Smooth muscle cell of the brain vasculature (primary cell): ENCODE results near the gene TAS2R31.
"Not testable (repeated sequence)": the region's sequence is repeated elsewhere in the genome, so short reads cannot be mapped to it uniquely, and the experiment has no call there.

Experiments used
- DNase-seq: peaks from one replicate; pipeline ENCODE4 v3.0.0-alpha.2; 2012; ENCODE audit warnings: low read depth, low spot score

TAS2R31 gene, protein sequence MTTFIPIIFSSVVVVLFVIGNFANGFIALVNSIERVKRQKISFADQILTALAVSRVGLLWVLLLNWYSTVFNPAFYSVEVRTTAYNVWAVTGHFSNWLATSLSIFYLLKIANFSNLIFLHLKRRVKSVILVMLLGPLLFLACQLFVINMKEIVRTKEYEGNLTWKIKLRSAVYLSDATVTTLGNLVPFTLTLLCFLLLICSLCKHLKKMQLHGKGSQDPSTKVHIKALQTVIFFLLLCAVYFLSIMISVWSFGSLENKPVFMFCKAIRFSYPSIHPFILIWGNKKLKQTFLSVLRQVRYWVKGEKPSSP

DNA sequence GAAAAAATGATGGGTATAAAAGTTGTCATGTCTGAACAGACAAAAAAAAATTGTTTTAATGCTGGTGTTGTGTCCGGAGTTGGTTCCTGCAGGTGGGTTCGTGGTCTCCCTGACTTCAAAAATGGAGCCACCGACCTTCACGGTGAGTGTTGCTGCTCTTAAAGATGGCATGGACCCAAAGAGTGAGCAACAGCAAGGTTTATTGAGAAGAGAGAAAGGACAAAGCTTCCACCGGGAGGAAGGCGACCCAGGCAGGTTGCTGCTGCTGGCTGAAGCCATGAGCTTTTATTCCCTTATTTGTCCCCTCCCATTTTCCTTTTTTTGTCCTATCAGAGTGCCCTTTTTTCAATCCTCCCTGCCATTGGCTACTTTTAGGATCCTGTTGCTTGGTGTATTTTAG lies at the start of gene TAS2R31:
Gene TAS2R31, minus strand, starts transcription at position 101 of the 400 bp plus-strand sequence. Its CDS starts 72 bp downstream, at position 29.
- no peak for DNase-seq

DNA sequence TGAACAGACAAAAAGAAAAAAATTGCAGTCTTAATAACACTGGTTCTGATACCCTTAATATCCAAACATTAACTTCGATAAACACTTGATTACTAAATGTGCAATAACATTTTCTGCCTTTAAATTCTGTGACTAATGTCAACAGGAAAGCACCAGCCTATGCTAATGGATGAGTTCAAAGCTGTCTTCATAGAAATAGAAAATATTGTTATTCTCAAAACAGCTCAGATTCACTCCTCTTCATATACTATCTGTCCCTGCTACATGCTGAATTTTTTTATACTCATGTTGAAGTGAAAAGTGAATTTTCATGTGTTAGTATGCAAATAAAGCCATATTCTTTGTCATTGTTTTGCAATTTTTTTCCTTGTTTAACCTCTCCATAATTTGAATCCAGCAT lies 47.0 kb upstream of the TAS2R31 start:
- DNase-seq, result no peak

DNA sequence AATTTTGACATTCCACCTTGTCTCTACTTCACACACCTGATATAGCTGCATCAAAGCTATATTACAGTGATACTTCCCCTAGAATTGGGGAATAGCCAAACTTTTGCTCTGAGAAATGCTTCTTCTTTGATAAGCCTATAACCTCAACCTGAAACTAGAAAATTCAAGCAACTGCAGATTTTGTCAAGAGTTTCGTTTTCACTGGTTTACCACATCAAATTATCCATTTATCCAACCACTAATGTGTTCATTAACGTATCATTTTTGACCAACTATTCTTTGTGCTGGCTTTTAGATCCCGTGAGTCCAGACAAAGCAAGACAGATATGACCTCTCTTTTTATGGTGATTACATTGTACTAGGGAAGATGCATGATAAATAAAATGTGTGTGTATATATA lies 44.4 kb upstream of the TAS2R31 start:
- no peak for DNase-seq

DNA sequence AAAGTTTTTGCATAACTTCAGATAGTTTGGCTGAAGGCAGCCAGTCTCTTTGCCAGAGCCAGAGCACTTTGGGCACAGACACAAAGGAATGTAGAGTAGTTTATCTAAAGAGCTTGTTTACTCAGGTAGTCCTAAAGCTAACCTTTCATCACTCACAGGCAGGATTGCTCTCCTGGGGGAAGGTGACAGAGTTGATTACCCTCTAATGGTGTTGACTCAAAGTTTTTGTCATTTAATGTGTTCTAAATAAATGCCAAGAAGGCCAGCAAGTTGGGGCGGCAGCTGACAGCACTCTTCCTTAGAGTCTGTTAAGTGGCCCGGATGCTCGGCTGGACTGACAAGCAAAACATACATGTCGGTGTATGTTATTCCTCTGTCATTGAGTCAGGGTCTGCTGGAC lies 40.2 kb upstream of the TAS2R31 start:
- no peak for DNase-seq

DNA sequence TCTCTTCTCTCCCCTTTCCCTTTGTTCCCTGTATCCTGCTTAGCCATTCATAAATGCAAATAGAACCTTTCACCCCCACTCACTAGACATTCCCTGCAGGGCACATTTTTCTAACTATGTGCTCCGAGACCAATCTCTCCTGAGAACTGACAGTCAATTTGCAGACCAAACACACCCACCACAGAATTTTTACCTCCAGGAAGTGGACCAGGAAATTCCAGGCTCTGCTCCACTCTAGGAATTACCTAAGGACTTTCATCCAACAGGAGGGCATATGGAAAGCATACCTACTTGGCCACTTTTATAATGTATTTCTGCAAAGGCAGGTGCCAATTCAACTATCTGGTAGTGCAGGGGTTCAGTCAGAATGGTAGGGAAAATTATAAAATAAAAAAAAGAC lies 39.8 kb upstream of the TAS2R31 start:
- DNase-seq, result no peak

DNA sequence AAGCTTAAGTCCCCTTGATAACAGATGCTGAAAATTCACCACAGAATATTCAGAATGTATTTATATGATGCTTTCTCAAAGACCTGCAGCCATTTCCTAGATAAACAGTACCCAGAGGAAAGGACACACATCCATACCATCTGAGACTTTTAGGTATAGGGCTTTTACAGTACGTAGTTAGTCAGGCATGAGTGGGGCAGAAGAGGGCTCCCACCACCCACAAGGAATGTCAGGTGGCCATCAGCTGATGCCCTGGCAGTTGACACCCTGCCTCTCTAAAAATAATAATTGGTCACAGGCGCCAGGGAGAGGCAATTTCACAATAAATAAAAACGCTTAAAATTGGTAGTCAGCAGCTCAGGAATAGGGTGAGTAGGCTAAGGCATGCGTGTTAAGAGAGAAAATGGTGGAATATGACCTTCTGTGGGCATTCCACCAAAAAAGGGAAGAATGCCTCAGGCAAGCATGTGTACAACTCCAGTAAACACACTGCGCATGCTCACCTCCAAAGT lies 38.7 kb upstream of the TAS2R31 start:
- DNase-seq, result no peak

DNA sequence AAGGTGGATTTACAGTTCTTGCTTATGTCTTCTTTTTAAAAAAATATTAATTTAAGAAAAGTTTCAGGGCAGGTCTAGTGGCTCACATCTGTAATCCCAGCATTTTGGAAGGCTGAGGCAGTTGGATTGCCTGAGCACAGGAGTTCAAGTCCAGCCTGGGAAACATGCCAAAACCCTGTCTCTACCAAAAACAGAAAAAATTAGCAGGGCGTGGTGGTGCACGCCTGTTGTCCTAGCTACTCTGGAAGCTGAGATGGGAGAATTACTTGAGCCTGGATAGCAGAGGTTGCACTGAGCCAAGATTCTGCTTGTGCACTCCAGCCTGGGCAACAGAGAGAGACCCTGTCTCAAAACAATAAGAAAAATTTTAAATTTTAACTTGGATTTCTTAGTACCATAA lies 36.3 kb upstream of the TAS2R31 start:
- DNase-seq, result no peak

DNA sequence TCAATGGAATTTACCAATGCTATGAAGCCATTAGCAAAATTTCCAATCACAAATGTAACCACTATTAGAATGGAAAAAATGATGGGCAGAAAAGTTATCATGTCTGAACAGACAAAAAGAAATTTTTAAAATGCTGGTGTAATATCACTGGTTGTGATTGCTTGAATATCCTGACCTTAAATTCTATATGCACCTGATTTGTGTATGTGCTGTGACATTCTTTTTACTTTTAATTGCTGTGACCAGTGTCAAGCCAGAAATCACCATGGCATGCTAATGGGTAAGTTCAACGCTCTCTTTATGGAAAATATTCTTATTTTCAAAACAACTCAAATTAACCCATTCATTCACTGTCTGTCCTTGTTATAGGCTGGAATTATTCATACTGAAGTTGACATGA lies 31.0 kb upstream of the TAS2R31 start, which contains the start of gene TAS2R46:
Gene TAS2R46, minus strand, starts transcription at position 101 of the 400 bp plus-strand sequence. Its CDS starts 0 bp downstream, at position 101.
- DNase-seq, result not testable (repeated sequence)

DNA sequence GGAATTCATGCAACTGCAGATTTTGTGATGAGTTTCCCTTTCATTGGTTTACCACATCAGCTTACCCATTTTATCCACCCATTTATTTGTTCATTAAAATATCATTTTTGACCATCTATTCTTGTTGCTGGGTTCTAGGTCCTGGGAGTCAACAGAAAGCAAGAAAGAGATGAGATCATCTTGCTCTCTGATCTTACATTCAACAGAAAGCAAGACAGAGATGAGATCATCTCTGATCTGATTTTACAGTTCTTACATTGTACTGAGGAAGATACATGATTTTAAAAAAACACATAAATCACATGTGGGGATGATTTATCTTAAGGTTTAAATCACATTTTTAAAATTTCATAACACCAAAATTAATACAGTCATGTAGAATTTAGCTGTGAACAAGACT lies 28.6 kb upstream of the TAS2R31 start:
- DNase-seq, result no peak

DNA sequence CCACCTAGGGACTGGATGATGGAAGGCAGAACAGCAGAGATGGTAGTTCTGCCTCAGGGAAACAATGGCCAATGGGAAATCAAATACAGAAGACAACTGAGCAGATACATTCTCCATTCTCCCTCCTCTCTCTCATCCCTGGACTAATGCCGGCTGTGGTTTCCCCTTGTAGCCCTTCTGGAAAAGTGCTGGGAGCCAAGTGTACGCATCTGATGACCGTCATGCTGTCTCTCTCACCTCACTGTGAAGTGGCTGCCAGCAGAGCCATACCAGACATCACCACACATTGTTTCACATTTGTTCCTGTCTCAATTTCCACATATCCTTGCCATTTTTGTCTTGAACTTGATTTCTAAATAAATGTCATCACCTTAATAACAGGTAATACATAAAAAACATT lies 27.8 kb upstream of the TAS2R31 start:
- no peak for DNase-seq

DNA sequence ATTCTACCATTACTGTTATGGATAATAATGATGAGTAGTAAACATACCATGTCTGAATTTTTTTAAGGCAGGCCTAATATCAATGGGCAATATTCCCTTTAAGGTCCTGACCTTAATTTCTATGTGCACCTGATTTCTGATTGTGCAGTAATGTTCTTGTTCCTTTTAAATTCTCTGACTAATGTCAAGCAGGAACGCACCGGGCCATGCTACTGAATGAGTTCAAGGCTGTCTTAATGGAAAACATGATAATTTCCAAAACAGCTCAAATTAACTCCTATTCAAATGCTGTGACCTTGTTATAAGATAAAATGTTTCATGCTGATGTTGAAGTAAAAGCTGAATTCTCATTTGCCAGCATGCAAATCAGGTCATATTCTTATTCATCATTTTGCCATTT lies 24.1 kb upstream of the TAS2R31 start:
- no peak for DNase-seq

DNA sequence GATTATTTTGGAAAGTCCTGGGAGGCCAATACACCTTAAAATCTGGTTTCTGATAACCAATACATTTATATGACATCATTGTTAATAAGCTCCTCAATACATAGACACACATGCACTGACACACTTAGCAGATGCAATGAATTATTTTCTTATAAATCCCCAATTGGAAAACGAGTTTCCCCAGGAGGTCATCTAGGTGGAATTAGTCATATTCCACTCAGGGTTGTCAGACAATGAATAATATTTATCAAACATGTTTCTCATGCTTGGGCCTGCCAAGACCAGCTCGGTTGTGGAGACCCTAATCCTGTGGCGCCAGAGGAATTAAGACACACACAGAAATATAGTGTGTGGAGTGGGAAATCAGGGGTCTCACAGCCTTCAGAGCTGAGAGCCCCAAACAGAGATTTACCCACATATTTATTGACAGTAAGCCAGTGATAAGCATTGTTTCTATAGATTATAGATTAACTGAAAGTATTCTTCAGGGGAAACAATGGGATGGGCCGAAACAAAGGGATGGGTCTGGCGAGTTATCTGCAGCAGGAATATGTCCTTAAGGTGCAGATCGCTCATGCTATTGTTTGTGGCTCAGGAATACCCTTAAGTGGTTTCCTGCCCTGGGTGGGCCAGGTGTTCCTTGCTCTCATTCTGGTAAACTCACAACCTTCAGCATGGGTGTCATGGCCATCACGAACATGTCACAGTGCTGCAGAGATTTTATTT lies 18.8 kb upstream of the TAS2R31 start:
- not testable (repeated sequence) for DNase-seq

DNA sequence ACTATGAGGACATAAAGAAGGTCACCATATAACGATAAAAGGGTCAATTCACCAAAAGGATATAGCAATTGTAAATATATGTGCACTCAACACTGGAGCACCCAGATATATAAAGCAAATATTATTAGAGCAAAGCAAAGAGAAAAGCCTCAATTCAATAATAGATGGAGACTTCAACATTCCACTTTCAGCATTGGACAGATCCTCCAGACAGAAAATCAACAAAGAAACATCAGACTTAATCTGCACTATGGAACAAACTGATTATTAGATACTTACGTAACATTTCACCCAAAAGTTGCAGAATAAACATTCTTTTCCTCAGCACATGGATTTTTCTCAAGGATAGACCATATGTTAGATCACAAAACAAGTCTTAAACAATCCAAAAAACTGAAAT lies 10.2 kb upstream of the TAS2R31 start:
- DNase-seq, result not testable (repeated sequence)

DNA sequence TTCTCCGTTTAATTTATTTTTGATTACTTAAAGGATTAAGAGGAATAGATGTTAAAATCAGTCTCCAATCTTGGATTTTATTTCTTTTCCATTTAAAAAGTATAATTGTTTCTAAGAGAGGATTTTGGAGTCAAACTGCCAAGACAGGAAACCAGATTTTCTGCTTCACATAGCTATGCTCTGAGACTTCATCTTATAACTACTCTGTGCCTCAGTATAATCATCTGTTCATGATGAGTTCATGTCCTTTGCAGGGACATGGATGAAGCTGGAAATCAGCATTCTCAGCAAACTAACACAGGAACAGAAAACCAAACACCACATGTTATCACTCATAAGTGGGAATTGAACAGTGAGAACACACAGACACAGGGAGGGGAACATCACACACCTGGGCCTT lies 9.0 kb upstream of the TAS2R31 start:
- no peak for DNase-seq

DNA sequence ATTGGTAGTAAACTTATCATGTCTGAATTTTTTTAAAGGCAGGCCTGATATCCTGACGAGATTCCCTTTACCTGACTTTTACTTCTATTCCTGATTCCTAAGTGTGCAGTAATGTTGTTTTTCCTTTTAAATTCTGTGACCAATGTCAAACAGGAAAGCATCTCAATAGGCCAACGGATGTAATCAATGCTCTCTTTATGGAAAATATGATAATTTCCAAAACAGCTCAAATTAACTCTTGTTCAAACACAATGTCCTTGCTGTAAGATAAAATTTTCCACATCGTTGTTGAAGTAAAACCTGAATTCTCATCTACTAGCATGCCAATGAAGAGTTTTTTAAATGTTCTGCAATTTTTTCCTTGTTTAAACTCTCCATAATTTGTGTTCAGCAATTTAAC lies 8.0 kb upstream of the TAS2R31 start:
- no peak for DNase-seq

DNA sequence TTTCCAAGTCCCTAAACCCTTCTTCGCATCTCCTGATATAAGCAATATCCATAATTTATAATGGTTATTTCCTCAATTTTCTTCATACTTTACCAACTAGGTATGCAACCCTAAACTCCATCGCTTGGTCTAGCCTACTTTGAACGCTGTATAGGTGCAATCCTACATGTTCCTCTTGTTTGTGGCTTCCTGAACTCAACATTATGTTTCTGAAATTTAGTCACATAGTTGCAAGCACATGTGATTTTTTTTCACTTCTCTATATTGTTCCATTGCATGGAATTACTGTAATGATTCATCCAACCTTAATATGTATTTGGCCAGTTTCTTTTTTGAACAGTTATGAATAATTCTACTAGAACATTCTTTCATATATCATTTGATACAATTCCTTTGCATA lies 2.8 kb upstream of the TAS2R31 start:
- DNase-seq, result not testable (repeated sequence)

DNA sequence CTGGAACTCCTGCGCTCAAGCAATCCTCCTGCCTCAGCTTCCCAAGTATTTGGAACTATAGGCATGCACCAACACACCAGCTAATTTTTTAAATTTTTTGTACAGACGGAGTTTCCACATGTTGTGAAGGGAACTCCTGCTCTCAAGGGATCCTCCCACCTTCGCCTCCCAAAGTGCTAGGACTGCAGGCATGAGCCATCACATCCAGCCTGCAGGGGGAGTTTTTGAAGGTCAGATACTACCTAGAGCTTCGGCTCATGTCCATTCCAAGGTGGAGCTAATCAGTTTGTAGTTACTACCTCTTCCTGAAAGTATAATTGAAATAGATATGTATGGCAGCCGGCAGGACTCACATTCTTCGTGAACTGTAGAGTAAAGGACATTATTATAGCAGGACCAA lies 5.1 kb downstream of the TAS2R31 start:
- DNase-seq, result no peak

DNA sequence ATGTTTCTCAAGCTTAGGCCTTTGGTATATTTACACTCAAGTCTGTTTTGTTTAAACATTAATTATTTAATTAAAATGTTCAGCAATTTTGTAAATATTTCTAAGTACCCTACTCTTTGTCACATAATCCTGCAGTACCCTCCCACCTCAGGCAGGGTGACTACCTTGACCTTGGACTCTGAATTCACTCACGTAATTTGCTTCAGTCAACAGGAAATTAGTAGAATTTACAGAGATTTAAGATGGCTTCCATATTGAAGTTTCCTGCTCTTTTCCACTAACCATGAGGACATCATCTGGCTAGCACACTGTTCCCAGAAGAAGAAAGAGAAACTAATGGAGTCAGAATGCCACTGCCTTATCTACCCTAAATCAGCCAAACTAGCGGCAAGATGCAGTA lies 7.8 kb downstream of the TAS2R31 start:
- DNase-seq, result no peak

DNA sequence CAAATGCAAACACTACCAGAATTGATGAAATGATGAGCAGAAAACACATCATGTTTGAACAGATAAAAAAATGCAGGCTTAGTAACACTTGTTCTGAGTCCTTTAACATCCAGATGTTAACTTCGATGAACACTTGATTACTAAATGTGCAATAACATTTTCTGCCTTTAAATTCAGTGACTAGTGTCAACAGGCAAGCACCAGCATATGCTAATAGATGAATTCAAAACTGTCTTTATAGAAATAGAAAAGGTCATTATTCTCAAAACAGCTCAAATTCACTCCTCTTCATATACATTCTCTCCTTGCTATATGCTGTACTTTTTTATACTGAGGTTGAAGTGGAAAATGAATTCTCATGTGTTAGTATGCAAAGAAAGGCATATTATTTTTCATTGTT lies 8.7 kb downstream of the TAS2R31 start, which contains the start of gene TAS2R19:
Gene TAS2R19, minus strand, starts transcription at position 101 of the 400 bp plus-strand sequence. Its CDS starts 49 bp downstream, at position 52.
- no peak for DNase-seq

DNA sequence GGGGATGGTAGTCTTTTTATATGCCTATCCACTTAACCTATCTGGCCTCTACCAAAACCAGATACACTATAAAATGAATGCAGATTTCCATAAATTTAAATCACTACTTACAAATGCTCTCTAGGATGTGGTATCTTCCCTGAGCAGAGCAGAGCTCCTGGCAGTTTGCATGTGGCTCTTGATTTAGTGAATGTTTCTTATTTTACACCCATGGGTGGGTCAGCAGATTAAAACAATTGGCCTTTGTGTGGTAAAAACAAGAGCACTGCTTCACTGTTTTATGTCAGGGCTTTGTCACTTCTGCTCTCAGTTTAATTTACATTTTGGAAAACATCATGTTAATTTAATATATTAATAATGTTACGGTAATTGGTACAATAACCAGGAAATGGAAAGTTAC lies 14.3 kb downstream of the TAS2R31 start:
- DNase-seq, result no peak

DNA sequence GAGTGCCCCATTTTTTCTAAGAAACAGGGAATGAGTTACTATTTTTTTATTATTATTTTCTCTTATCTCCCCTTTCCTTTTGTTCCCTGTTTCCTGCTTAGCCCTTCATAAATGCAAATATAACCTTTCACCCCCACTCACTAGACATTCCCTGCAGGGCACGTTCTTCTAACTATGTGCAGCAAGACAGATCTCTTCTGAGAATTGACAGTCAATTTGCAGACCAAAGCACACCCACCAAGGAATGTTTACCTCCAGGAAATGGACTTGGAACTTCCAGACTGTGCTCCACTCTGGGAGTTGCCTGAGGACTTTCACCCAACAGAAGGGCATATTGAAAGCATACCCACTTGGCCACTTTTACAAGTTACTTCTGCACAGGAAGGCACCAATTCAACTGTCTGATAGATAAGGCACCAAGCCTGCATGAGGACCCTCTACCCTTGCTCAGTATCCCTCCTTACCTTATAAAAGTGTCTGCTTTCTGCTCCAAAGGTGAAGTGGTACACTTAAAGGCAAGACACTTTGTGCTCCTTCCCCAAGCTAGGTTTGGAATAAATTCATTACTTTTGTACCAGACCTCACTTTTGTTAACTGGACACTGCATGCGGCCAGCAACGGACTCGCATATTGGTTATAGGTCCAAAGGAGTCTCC lies 15.3 kb downstream of the TAS2R31 start:
- DNase-seq, result no peak

DNA sequence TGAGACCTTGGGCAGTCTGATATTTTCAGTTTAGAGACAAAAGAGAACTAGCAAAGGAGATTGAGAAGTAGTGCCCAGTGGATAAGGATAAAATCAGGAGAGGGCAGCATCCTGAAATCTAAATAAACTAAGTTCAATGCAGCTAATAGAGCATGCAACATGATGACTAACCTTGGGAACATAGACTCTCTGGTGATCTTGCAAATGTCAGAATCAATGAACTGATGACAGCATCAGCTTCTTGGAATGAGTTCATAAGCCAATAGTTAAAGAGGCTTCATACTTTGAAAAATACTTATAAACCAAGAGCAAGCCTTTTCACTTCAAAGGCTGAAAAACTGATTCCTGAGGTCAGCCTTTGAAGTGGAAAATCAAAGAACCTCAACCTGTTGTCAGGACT lies 17.0 kb downstream of the TAS2R31 start:
- DNase-seq, result no peak
